GM20000 (cell line): Measurements from ENCODE around the gene IHH.
A peak's percentile ranks its signal among the peaks of the same experiment; 100 is the strongest.

Source experiments
- DNase-seq: peaks from one replicate; pipeline ENCODE4 v3.0.0; 2012; ENCODE audit warnings: low spot score
- TF ChIP-seq, protein P1 (sequence below): IDR thresholded peaks from 2 replicates; pipeline ENCODE4 v1.5.1; 2012; ENCODE audit warnings: mild to moderate bottlenecking, control low read depth; ENCODE audit errors: extremely low read depth, missing control alignments

Gene IHH

DNA sequence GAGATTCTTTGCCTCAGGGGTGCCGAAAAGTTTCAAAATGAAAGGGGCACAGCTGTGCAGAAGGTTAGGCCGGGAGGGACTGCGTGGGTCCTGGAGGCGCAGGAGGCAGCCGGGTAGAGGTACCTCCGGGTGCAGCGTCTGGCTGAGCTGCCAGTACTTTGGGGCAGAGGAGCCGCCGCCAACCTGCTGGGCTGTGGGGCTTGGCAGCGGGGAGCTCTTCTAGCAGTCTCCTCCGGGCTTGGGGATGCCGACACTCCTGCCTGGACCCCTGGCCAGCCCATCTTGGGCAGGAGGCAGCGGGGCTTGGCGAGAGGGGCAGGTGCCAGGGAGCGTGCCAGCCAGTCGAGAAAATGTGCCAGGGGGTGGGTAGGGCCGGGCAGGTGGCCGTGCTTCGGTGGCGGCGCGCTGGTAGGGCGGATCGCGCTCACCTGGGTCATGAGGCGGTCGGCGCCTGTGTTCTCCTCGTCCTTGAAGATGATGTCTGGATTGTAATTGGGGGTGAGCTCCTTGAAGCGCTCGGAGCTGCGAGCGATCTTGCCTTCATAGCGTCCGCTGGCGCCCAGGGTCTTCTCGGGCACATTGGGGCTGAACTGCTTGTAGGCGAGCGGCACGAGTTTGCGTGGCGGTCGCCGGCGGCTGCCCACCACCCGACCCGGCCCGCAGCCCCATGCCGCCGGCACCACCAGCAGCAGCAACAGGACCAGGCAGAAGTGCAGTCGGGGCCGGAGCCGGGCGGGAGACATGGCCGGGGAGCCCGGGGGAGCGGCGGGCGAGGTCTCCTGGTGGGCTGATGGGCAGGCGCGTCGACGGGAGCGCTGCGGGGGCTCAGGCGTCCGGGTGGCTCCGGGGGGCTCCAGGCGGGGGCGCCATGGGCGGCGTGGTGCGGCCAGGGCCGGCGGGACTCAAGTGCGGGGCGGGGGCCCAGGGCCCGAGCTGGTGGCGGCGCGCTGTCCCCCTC, 717 bp downstream of the IHH start:
- TF ChIP-seq, protein P1, sequence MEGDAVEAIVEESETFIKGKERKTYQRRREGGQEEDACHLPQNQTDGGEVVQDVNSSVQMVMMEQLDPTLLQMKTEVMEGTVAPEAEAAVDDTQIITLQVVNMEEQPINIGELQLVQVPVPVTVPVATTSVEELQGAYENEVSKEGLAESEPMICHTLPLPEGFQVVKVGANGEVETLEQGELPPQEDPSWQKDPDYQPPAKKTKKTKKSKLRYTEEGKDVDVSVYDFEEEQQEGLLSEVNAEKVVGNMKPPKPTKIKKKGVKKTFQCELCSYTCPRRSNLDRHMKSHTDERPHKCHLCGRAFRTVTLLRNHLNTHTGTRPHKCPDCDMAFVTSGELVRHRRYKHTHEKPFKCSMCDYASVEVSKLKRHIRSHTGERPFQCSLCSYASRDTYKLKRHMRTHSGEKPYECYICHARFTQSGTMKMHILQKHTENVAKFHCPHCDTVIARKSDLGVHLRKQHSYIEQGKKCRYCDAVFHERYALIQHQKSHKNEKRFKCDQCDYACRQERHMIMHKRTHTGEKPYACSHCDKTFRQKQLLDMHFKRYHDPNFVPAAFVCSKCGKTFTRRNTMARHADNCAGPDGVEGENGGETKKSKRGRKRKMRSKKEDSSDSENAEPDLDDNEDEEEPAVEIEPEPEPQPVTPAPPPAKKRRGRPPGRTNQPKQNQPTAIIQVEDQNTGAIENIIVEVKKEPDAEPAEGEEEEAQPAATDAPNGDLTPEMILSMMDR: no peak
- peak; percentile 45 for DNase-seq

DNA sequence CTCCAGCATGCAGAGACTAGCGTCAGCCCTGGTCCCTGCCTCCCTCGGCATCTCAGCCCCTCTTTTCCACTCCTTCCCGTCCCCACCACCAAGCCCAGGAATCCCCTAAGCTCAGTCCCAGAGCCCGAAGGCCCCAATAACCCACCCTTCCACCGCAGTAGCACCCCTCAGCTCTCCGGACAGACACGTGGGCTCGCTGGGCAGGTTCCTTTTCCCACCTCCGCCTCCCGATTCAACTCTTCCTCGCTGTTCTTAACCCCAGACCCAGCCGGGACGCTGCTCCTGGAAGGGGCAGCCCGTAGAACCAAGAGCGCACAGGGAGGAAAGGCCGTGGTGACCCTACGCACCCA, 1.4 kb downstream of the IHH start:
- peak; percentile 40 for DNase-seq
- TF ChIP-seq, protein P1: no peak

DNA sequence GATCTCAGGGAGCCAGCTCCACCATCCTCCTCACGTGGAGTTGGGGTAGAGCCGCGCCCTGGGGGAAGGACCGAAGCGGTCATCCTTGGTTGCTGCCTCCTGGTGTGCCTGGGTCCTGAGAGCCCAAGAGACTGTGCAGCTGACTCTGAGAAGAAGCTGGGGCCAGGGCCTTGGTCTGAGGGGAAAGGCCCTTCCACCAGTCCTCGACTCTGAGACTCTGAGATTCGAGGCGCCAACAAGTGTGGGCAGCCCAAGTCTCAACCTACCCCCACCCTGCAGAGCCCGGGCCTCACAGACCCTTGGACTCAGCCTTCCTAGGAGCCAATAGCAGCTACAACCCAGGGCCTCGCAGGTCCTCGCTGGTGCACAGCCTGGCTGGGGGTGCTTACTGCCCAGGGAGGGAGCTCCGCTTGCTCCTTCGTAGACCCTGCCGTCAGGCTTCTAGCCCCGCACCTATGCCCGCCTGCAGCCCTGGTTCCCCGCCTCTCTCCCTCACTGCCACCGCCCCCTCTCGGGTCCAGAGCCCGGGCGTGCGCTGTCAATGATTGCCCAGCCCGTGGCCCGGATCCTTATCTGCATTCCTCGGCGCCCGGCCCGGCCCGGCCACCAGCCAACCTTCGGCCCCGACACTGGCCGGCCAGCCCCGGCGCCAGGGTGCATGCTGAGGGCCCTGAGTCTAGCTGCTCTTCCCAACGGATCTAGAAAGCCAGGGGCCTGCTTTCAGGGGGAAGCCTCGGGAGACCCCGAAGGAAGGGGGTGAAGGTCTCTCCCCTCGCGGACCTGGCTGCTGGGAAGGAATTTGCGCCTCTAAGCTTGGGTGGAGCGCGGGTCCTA, 2.0 kb downstream of the IHH start:
- peak; percentile 45 for DNase-seq
- TF ChIP-seq, protein P1: no peak

DNA sequence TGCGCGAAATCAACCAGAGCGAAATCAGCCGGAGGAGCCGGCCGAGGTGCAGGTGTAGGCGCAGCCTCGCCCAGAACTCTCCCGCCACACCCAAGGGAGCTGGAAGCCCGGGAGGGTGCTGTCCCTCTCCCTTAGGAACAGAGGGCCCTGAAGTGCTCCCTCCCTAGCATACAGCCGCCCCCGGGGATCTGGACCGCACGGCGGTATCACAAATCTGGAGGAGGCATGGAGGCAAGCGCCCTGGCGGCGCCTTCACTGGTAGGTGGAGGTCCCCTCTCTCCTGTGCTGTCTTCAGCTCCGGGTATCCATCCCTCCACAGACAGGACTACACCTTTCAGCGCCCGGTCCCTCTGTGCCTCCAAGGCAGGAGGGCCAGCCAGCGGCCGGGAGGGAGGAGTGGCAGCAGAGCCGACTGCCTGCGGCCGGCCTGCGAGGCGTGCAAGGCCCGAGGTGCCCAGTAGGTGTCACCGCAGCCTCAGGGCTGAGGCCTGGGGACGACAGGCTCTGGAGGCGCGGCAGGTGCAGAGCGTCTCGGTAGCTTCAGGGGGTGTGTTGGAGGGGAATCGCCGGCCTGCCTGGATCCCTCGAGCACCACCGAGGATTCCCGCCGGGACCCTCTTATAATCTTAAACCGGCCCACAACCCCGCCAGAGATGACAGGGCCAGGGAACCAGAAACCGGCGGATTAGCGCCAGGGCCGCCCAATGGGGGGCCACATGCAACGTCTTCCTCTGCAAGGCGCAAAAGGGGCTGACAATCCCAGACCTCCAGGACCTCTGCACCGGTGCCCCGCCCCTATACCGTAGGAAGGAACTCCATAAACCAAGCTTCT, 2.8 kb downstream of the IHH start:
- TF ChIP-seq, protein P1: peak; percentile 96
- DNase-seq: peak; percentile 94

DNA sequence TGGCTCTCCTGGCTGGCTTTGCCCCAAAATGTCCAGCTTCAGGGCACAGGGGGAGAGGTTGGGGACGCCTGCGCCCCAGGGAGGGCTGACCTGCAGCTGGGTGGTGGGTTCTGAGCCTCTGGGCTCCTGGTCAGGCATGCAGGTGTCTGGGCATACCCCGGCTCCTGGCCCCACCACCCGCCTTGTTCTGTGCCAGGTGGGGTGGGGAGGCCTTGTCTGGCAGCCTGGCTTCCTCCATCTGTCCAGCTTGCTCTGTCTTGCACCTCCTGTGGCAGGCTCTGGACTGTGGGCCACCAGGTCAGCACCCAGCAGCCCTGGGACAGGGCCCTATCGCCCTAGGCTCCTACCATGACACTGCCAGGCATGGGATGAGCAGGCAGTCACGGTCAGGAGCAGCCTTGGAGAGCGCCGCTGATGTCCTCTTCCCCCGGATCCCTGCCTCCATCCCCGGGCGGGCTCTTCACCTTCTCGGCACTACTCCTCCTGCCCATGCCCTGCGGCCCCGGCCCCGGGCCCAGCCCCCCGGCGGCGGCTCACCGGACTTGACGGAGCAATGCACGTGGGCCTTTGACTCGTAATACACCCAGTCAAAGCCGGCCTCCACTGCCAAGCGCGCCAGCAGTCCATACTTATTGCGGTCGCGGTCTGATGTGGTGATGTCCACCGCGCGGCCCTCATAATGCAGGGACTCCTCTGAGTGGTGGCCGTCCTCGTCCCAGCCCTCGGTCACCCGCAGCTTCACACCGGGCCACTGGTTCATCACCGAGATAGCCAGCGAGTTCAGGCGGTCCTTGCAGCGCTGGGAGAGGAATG, 3.6 kb downstream of the IHH start:
- TF ChIP-seq, protein P1: no peak
- DNase-seq: peak; percentile 40

DNA sequence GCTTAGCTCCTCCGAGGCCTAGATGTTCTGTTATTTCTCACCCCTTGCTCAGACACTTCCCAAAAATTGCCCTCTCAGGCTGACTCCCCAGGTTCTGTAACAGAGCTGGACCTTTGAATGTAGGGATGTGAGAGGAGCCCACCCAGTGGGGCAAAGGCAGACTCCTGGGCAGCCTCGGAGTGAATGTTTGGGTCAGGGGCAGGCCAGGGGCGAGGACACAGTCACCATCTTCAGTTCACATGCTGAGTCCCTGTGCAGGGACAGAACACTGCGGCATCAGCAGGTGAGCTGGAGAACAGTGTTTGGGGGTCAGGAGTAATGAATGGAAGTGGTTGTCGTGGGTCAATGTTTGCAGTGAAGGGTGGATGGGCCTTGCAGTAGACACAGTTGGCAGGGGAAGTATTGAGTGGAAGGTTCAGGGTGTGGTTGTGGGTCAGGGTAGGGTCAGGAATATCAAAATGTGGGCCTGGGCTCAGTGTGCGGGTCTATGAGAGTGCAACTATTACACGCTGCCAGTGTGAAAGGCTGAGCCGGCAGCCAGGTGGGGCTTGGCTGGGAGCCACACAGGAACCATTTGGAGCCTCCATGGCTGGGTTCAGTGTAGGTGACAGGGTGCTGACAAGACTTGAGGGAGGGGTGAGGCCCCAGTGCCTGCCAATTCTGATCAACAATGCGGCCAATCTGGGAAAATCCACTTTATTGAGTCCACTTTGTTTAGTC, 4.4 kb downstream of the IHH start:
- TF ChIP-seq, protein P1: no peak
- no peak for DNase-seq
